ENCODE results near the gene PKNOX2. TPM values are rescaled to one million over a fixed set of nuclear protein-coding genes. Genes with fewer than 3 reads are reported as not detected.

The PKNOX2 gene
- total and polyA plus RNA-seq, 4 donors: 0.14 to 0.29 (median 0.24) TPM

DNA sequence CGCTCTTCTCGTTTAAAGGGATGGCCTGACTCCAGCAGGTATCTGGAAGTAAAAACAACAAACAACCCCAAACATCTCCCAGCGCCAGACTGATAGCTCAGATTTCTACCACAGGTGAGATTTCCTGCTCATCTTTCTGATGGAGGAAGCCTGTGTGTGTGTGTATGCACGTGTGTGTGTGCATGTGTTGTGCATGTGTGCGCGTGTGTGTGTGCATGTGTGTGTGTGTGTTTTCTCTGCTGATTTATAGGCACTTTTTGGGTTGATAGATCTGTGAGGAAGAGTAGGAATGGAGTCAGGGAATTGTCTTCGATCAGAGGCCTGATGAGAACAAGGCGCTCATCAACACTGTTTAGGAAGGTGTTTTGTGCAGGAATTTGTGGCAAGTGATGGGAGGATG, 103.0 kb downstream of the PKNOX2 start:
- peaks cover 0 to 2% (median 0%) of the 10 kb centered on the region in 4 donors for H3K4me1 ChIP-seq (ENCODE audit: control insufficient read depth in 4 of 4, insufficient read depth in 4 of 4, low read length in 3 of 4)
- TF ChIP-seq FOXA1 (IDR thresholded peaks at IDR 0.05) (no peak), HNF4G (IDR thresholded peaks at IDR 0.05) (no peak), EGR1 (IDR thresholded peaks at IDR 0.05; ENCODE audit: low read depth in 2 of 2) (no peak), TAF1 (conservative IDR thresholded peaks at IDR 0.05) (no peak), NR2F2 (IDR thresholded peaks at IDR 0.05) (no peak), RXRA (IDR thresholded peaks at IDR 0.05) (no peak), FOXA2 (IDR thresholded peaks at IDR 0.05) (no peak), YY1 (IDR thresholded peaks at IDR 0.05) (no peak)
- TF ChIP-seq, protein P1, sequence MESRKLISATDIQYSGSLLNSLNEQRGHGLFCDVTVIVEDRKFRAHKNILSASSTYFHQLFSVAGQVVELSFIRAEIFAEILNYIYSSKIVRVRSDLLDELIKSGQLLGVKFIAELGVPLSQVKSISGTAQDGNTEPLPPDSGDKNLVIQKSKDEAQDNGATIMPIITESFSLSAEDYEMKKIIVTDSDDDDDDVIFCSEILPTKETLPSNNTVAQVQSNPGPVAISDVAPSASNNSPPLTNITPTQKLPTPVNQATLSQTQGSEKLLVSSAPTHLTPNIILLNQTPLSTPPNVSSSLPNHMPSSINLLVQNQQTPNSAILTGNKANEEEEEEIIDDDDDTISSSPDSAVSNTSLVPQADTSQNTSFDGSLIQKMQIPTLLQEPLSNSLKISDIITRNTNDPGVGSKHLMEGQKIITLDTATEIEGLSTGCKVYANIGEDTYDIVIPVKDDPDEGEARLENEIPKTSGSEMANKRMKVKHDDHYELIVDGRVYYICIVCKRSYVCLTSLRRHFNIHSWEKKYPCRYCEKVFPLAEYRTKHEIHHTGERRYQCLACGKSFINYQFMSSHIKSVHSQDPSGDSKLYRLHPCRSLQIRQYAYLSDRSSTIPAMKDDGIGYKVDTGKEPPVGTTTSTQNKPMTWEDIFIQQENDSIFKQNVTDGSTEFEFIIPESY (IDR thresholded peaks at IDR 0.05): no peak
- TF ChIP-seq, protein P2, sequence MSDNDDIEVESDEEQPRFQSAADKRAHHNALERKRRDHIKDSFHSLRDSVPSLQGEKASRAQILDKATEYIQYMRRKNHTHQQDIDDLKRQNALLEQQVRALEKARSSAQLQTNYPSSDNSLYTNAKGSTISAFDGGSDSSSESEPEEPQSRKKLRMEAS (IDR thresholded peaks at IDR 0.05): no peak
- H3K27ac ChIP-seq (ENCODE audit: low read depth in 1 of 2, low read length in 2 of 2): no peak overlapping the region
- WGBS: 82% methylated on average over 8 of the region's 8 CpGs
- no peak overlapping the region for H3K9ac ChIP-seq (ENCODE audit: low read depth in 1 of 2, low read length in 2 of 2)
- no peaks in the 10 kb centered on the region for H3K36me3 ChIP-seq (ENCODE audit: control insufficient read depth in 4 of 4, insufficient read depth in 3 of 4, low read depth in 1 of 4, low read length in 3 of 4)
- peaks cover 0 to 12% (median 0%) of the 10 kb centered on the region in 4 donors for H3K27me3 ChIP-seq (ENCODE audit: control insufficient read depth in 4 of 4, insufficient read depth in 4 of 4, low read length in 3 of 4)
- no peaks in the 10 kb centered on the region for H3K9me3 ChIP-seq (ENCODE audit: control insufficient read depth in 4 of 4, low read length in 3 of 4)
- H3K4me3 ChIP-seq (ENCODE audit: low read depth in 1 of 3, low read length in 3 of 3): no peak overlapping the region
- DNase-seq (ENCODE audit: low spot score): no peak

GRCh38 chr11:125268611-125269010, 104.1 kb downstream of the PKNOX2 start:
- no peak overlapping the region for H3K9ac ChIP-seq (ENCODE audit: low read depth in 1 of 2, low read length in 2 of 2)
- no peak for TF ChIP-seq CTCF (IDR thresholded peaks at IDR 0.05; ENCODE audit: low read depth, low read length, missing input control)
- no peak for TF ChIP-seq ATF3 (IDR thresholded peaks at IDR 0.05)
- TF ChIP-seq RAD21 (IDR thresholded peaks at IDR 0.05): no peak
- TF ChIP-seq SP1 (IDR thresholded peaks at IDR 0.05): no peak
- TF ChIP-seq YY1 (IDR thresholded peaks at IDR 0.05): no peak
- TF ChIP-seq, protein P2 (IDR thresholded peaks at IDR 0.05): no peak
- no peak for TF ChIP-seq NR2F2 (IDR thresholded peaks at IDR 0.05)
- no peak for TF ChIP-seq FOXA2 (IDR thresholded peaks at IDR 0.05)
- no peak for TF ChIP-seq EGR1 (IDR thresholded peaks at IDR 0.05; ENCODE audit: low read depth in 2 of 2)
- no peak overlapping the region for H3K27ac ChIP-seq (ENCODE audit: low read depth in 1 of 2, low read length in 2 of 2)
- H3K9me3 ChIP-seq (ENCODE audit: control insufficient read depth in 4 of 4, low read length in 3 of 4): no peaks in the 10 kb centered on the region
- DNase-seq (ENCODE audit: low spot score): no peak
- H3K4me3 ChIP-seq (ENCODE audit: low read depth in 1 of 3, low read length in 3 of 3): no peak overlapping the region
- H3K4me1 ChIP-seq (ENCODE audit: control insufficient read depth in 4 of 4, insufficient read depth in 4 of 4, low read length in 3 of 4): no peaks in the 10 kb centered on the region
- H3K36me3 ChIP-seq (ENCODE audit: control insufficient read depth in 4 of 4, insufficient read depth in 3 of 4, low read depth in 1 of 4, low read length in 3 of 4): no peaks in the 10 kb centered on the region
- 68% methylated on average over 5 of the region's 5 CpGs for WGBS
- peaks cover 0 to 8% (median 0%) of the 10 kb centered on the region in 4 donors for H3K27me3 ChIP-seq (ENCODE audit: control insufficient read depth in 4 of 4, insufficient read depth in 4 of 4, low read length in 3 of 4)

- H3K27ac ChIP-seq (ENCODE audit: low read depth in 1 of 2, low read length in 2 of 2): no peak overlapping the region
- H3K4me3 ChIP-seq (ENCODE audit: low read depth in 1 of 3, low read length in 3 of 3): no peak overlapping the region
- H3K9me3 ChIP-seq (ENCODE audit: control insufficient read depth in 4 of 4, low read length in 3 of 4): no peaks in the 10 kb centered on the region
- TF ChIP-seq TAF1 (conservative IDR thresholded peaks at IDR 0.05): no peak
- TF ChIP-seq NR2F2 (IDR thresholded peaks at IDR 0.05): no peak
- TF ChIP-seq FOXA1 (IDR thresholded peaks at IDR 0.05): no peak
- TF ChIP-seq SP1 (IDR thresholded peaks at IDR 0.05): no peak
- no peak for TF ChIP-seq GABPA (IDR thresholded peaks at IDR 0.05 in 1 of 2, conservative IDR thresholded peaks at IDR 0.05 in 1 of 2)
- TF ChIP-seq EGR1 (IDR thresholded peaks at IDR 0.05; ENCODE audit: low read depth in 2 of 2): no peak
- TF ChIP-seq, protein P1 (IDR thresholded peaks at IDR 0.05): no peak
- TF ChIP-seq FOXA2 (IDR thresholded peaks at IDR 0.05): no peak
- no peak for TF ChIP-seq HNF4G (IDR thresholded peaks at IDR 0.05)
- TF ChIP-seq RAD21 (IDR thresholded peaks at IDR 0.05): no peak
- no peak for TF ChIP-seq YY1 (IDR thresholded peaks at IDR 0.05)
- TF ChIP-seq CTCF (IDR thresholded peaks at IDR 0.05; ENCODE audit: low read depth, low read length, missing input control): no peak
- no peaks in the 10 kb centered on the region for H3K4me1 ChIP-seq (ENCODE audit: control insufficient read depth in 4 of 4, insufficient read depth in 4 of 4, low read length in 3 of 4)
- H3K27me3 ChIP-seq (ENCODE audit: control insufficient read depth in 4 of 4, insufficient read depth in 4 of 4, low read length in 3 of 4): no peaks in the 10 kb centered on the region
- H3K9ac ChIP-seq (ENCODE audit: low read depth in 1 of 2, low read length in 2 of 2): no peak overlapping the region
- WGBS: 88% methylated on average over 3 of the region's 3 CpGs
- DNase-seq (ENCODE audit: low spot score): no peak
- H3K36me3 ChIP-seq (ENCODE audit: control insufficient read depth in 4 of 4, insufficient read depth in 3 of 4, low read depth in 1 of 4, low read length in 3 of 4): no peaks in the 10 kb centered on the region
Measured at GRCh38 chr11:125270106-125270505, 105.6 kb downstream of the PKNOX2 start.
